Measurements from ENCODE around the gene SPSB3. TPM values are rescaled to one million over a fixed set of nuclear protein-coding genes. Genes with fewer than 3 reads are reported as not detected.

Gene SPSB3
- 19.9 and 21.1 TPM in 2 replicates for total RNA-seq (2014; rRNA removed; shearing (Covaris generic))

DNA sequence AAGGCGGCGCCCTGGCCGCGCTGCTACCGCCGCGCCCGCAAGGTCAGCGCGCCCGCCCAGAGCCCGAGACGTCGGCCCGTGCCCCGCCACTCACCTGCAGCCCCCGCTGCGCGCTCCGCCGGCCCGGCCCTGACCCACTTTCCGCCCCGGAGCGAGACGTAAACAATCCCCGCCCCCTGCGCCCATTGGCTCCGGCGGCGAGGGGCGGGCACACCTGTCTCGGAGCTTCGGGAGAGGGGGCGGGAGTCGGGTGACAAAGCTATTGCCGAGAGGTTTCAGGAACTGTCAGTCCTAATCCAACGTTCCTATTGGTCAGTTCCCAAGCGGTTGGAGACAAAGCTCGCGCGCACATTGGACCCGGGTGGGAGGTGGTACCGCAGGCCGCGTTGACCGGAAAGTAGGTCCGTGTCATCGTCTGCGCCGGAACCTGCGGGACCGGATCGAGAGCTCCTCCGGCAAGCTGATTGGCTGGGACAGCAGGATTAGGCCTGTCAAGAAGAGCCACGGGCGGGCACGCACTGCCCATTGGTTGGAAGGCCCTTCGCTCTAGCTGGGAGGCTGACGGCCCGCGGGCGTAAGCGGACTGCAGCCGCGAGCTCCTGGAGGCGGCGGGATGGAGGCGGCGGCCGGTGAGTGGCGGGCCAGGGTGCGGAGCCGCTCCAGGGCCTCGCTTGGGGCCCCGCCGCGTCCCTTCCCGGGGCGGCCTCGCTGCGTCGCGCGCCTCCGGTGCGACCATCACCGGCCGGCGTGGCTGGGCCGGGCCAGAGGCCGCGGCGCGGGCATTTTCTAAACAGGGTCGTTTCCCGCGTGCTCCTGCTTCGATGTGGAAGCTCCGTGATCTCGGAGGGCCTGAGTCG is at the start of gene SPSB3, which contains the start of gene NUBP2:
SPSB3 (minus strand) TSS at position 164 of the 857 bp plus-strand sequence. CDS start 1,088 bp downstream, outside the sequence.
NUBP2 (plus strand) TSS at position 553 of the 857 bp plus-strand sequence; CDS start at position 614, 61 bp downstream.
- Histone ChIP-seq H3K4me3 (peak within 1 kb of the TSS; percentile 98), H3K9me3 (replicated peaks) (no peaks in the 10 kb centered on the region), H3K27me3 (replicated peaks) (no peaks in the 10 kb centered on the region), H3K27ac (peak within 1 kb of the TSS; percentile 18), H3K4me1 (replicated peaks) (peaks cover 17% of the 10 kb centered on the region), H3K36me3 (peaks cover 58% of the 10 kb centered on the region)
- DNase-seq (ENCODE audit: low read depth in 1 of 2, low spot score in 2 of 2), result peak; percentile 98 to 100

DNA sequence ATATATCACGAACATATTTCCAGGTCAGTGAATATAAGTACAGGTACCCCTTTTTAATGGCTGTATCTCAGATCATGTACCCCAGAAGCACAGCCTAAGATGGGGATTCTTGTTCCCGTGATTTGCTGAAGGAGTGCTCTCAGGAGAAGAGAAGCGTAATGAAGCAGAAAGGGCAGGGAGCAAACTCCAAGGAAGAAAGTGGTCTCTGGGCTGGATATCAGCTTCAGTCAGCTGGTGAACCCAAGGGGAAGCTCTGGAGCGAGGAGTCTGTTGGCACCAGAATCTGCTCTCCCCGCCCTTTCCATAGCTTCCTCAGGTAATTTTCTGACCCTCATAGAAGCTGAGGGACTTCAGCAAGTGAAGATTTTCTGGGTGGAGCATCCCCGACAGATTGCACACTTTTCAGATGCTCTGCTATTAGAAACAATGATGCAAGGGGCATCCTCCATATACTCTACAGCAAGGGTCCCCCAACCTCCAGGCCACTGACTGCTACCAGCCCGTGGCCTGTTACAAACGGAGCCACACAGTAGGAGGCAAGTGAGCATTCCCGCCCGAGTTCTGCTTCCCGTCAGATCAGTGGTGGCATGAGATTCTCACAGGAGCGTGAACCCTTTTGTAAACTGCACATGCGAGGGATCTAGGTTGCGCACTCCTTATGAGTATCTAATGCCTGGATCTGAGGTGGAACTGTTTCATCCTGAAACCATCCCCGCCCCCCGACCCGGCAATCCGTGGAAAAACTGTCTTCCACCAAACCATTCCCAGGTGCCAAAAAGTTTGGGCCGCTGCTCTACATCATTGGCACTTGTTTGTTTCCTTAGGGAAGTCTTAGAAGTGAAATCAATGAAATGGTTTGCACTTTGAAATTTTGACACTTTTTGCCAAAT is 49.1 kb upstream of the SPSB3 start:
- H3K27ac ChIP-seq, result no peak overlapping the region
- H3K4me3 ChIP-seq, result no peak overlapping the region
- H3K27me3 ChIP-seq (replicated peaks), result no peaks in the 10 kb centered on the region
- no peaks in the 10 kb centered on the region for H3K9me3 ChIP-seq (replicated peaks)
- no peak for DNase-seq (ENCODE audit: low read depth in 1 of 2, low spot score in 2 of 2)
- peaks cover 14% of the 10 kb centered on the region; the same call in 1 of the 2 replicates for H3K4me1 ChIP-seq (replicated peaks)
- H3K36me3 ChIP-seq, result peaks cover 22% of the 10 kb centered on the region

DNA sequence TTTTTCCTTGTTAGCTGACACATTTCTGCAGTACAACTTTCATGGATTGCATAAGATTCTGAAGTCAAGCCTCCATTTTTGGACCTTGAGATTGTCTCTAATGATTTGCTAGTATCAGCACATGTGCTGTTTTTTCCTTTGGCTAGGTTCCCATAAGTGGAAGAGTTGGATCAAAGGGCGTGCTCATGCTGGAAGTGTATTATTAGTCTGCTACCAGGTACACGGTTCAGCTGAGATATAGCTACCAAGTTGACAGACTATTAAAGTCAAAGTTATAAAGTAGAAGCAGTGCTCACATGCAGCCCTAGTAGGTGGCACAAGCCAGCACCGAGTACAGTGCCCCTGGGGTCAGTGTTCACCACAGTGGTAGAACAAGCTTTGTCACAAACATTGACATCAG is 47.8 kb upstream of the SPSB3 start:
- Histone ChIP-seq H3K4me3 (no peak overlapping the region), H3K9me3 (replicated peaks) (no peaks in the 10 kb centered on the region), H3K36me3 (peaks cover 22% of the 10 kb centered on the region), H3K4me1 (replicated peaks) (peaks cover 24% of the 10 kb centered on the region), H3K27me3 (replicated peaks) (no peaks in the 10 kb centered on the region), H3K27ac (no peak overlapping the region)
- DNase-seq (ENCODE audit: low read depth in 1 of 2, low spot score in 2 of 2), result no peak

DNA sequence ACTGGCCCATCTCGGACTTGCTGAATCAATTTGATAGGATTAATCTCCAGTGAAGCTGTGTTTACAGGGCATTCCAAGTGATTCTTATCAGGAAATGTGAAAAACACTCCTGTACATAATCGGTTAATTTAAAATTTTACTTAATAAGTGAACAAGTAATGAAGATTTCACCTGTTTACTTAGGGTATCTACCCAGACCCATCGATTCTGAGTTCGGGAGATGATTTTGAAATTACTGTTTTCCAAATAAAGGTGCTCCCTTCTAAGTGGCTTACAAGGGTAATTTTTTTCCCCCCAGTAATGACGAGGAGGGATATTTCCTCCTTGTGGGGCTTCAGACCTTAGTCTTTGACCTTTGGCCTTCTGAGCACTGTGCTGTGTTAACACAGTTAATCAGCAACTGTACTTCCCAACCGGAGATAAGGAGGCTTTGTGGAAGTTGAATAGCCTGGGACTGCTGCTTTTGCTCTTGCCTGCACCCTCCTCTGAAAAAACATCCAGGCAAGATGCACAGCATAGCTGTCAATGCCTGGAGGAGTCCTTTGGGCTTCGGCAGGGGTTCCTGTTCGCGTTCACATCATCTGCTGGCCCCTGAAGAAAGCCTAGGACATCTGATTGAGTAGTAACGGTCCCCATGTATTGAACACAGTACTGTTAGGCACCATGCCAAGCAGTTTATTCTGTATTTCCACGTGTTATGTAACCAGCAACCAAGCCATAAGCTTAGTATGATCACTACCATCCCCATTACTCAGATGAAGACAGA is 46.5 kb upstream of the SPSB3 start:
- no peak for DNase-seq (ENCODE audit: low read depth in 1 of 2, low spot score in 2 of 2)
- no peaks in the 10 kb centered on the region for H3K9me3 ChIP-seq (replicated peaks)

DNA sequence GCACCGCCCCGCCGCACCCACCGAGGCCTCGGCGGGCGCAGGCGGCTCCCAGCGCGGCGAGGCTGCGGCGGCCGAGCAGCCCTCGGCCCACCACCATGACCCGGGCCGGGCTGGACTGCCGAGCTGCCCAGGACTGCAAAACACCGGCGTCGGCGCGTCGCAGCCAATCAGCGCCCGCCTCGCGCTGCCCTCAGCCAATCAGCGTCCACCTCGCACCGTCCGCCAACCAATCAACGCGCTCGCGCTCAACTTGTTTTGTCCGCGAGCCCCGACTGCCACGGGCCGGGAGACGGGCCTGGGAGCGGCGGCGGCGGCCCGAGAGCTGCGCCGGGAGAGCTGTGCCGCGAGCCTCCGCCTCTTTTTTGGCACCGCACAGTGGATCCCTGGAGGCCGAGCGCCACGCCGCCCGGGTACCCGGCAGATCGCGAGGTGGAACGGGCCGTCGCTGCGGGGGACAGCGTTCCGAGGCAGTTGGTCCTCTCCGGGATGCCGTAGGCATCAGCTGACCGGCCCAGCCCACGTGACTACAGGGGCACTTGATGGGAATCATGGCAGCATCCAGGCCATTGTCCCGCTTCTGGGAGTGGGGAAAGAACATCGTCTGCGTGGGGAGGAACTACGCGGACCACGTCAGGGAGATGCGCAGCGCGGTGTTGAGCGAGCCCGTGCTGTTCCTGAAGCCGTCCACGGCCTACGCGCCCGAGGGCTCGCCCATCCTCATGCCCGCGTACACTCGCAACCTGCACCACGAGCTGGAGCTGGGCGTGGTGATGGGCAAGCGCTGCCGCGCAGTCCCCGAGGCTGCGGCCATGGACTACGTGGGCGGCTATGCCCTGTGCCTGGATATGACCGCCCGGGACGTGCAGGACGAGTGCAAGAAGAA is 44.6 kb upstream of the SPSB3 start, which contains the start of the genes FAHD1 and HAGH:
FAHD1 (plus strand) TSS at position 516 of the 883 bp plus-strand sequence; CDS start at position 549, 33 bp downstream.
HAGH (minus strand) TSS at position 135 of the 883 bp plus-strand sequence; CDS start at position 97, 38 bp downstream.
- Histone ChIP-seq H3K36me3 (peaks cover 22% of the 10 kb centered on the region), H3K4me1 (replicated peaks) (peaks cover 24% of the 10 kb centered on the region), H3K27me3 (replicated peaks) (no peaks in the 10 kb centered on the region), H3K9me3 (replicated peaks) (no peaks in the 10 kb centered on the region), H3K27ac (peak within 1 kb of the TSS; percentile 39), H3K4me3 (peak within 1 kb of the TSS; percentile 86)
- peak; percentile 91 to 98 for DNase-seq (ENCODE audit: low read depth in 1 of 2, low spot score in 2 of 2)

More for the DNA sequence above, 46.5 kb upstream of the SPSB3 start:
- Histone ChIP-seq H3K36me3 (peaks cover 22% of the 10 kb centered on the region), H3K4me1 (replicated peaks) (peaks cover 24% of the 10 kb centered on the region), H3K4me3 (no peak overlapping the region), H3K27ac (no peak overlapping the region), H3K27me3 (replicated peaks) (no peaks in the 10 kb centered on the region)

DNA sequence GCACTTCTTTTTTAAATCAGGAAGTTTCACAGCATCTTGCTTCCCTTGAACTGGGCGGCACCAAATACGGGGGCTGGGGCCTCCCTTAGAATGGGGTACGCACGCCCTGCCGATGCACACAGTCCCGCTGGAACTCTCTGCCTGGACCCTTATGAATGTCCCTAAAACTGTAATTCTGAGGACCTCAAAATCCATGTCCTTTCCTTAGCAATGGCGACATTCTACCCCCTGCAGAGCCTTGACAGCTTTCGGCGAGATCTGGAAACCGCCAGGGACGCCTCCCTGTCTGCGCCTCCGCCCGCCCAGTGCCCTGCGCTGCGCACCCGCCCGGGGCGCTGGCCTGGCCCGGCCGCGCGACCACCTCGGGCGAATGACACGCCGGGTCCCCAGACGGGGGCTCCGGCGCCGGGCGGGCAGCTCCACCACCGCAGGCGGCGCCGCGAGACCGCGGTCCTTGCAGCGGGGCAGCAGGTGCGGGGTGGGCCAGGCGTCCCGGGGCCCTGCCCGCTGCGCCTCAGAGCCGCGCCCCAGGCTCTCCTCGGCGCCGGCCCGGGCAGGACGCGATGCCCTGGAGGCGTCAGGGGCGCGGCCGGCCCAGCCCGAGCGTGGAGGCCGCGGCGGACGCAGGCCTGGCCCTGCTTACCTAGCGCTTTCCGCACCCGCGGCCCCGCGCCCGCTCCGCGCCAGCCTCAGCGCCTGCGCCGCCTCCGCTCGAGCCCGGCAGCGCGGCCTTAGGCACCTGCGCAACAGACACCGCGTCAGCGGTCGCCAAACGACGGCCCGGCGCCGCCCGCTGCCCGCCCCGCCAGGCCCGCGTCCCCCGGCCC is 43.7 kb upstream of the SPSB3 start:
- Histone ChIP-seq H3K4me3 (peak overlapping the region; percentile 86), H3K27me3 (replicated peaks) (no peaks in the 10 kb centered on the region), H3K36me3 (peaks cover 22% of the 10 kb centered on the region), H3K4me1 (replicated peaks) (peaks cover 24% of the 10 kb centered on the region), H3K9me3 (replicated peaks) (no peaks in the 10 kb centered on the region), H3K27ac (no peak overlapping the region)
- no peak for DNase-seq (ENCODE audit: low read depth in 1 of 2, low spot score in 2 of 2)

DNA sequence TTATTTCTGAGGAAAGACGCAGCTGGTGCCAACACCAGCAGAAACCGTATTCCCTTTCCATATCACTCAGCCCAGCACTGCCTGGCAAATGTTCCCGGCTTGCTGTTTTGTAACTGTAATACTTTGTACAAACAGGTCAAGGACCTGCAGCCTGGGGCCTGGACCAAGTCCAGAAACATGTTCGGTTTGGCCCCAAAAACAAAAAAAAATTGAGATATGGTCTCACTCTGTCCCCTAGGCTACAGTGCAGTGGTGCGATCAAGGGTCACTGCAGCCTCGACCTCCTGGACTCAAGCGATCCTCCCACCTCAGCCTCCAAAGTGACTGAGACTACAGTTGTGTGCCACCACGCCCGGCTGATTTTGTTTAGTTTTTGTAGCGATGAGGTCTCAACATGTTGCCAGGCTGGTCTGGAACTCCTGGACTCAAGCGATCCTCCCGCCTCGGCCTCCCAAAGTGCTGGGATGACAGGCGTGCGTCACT is 43.1 kb upstream of the SPSB3 start:
- Histone ChIP-seq H3K9me3 (replicated peaks) (no peaks in the 10 kb centered on the region), H3K27me3 (replicated peaks) (no peaks in the 10 kb centered on the region), H3K27ac (no peak overlapping the region), H3K4me1 (replicated peaks) (peaks cover 24% of the 10 kb centered on the region), H3K36me3 (peaks cover 17% of the 10 kb centered on the region), H3K4me3 (peak overlapping the region; percentile 86)
- no peak for DNase-seq (ENCODE audit: low read depth in 1 of 2, low spot score in 2 of 2)

DNA sequence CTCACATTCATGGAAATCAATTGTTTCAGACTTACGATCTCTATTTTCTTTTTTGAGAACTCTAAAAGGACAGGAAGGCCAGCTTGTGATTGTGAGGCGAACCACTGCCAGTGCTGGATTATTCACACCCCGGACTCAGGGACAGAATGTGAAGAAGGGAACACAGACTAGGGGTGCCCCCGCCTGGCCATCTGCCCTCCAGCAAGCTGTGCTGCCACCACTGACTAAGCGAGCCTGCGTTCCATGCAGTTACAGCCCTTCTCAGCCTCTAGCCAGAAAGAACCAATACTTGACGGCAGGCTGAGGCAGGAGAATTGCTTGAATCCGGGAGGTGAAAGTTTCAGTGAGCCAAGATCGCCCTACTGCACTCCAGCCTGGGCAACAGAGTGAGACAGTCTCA is 41.5 kb upstream of the SPSB3 start:
- peak; percentile 20 to 70 for DNase-seq (ENCODE audit: low read depth in 1 of 2, low spot score in 2 of 2)
- H3K36me3 ChIP-seq, result peaks cover 3% of the 10 kb centered on the region

DNA sequence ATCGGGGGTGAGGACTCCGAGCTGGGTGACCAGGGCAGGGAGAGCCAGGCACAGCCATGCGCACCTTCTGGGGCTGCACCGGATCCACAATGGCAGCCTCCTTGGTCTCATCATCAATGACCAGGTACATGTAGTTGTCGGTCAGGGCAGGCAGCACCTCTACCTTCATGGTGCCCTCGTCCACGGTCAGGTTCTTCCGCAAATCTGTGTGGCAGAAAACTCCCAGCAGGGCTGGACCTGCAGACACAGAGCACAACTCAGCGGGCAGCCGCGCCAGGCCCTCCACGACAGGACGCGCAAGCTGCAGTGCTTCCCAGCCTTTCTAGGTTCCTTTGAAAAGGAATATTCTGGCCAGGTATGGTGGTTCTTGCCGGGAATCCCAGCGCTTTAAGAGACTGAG is 40.4 kb upstream of the SPSB3 start:
- H3K27me3 ChIP-seq (replicated peaks), result no peaks in the 10 kb centered on the region
- no peaks in the 10 kb centered on the region for H3K9me3 ChIP-seq (replicated peaks)
- DNase-seq (ENCODE audit: low read depth in 1 of 2, low spot score in 2 of 2), result no peak
- H3K4me3 ChIP-seq, result no peak overlapping the region
- H3K27ac ChIP-seq, result no peak overlapping the region
- no peaks in the 10 kb centered on the region; the same call in 1 of the 2 replicates for H3K36me3 ChIP-seq
- peaks cover 17% of the 10 kb centered on the region for H3K4me1 ChIP-seq (replicated peaks)

More for the DNA sequence above, 41.5 kb upstream of the SPSB3 start:
- Histone ChIP-seq H3K27me3 (replicated peaks) (no peaks in the 10 kb centered on the region), H3K4me3 (no peak overlapping the region), H3K4me1 (replicated peaks) (peaks cover 24% of the 10 kb centered on the region), H3K9me3 (replicated peaks) (no peaks in the 10 kb centered on the region), H3K27ac (no peak overlapping the region)

DNA sequence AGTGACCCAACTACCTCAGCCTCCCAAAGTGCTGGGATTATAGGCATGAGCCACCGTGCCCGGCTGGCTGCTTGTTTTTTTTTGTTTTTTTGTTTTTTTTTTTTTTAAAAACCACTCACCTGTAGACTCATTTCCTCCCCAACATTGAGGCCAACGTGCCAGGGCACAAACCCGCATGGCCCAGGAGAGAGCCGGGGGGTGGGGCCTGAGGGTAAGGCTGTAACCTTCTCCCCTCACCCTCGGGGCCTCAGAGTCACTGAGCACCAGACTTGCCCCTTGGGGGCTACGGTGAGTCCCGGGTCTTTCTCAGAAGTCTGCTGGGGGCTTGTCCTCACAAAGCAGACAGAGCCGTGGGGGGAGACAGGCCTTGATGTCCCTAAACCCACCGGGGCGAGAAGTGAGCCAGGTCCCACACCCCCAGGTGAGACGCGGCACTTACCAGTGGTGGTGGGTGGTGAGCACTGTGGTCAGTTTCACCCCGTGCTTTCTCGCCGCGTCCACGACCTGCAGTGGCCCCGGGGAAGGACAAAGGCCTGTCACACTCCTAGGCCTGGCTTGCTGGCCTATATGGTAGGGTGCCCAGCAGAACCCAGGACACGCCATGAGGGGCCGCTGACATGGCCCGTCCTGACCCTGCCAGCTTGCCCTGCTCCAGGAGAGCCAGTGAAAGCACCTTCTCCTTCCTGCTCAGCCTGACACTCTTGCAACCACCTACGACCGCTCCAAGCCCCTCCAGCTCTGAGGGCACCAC is 39.7 kb upstream of the SPSB3 start:
- Histone ChIP-seq H3K4me3 (no peak overlapping the region), H3K27me3 (replicated peaks) (no peaks in the 10 kb centered on the region), H3K4me1 (replicated peaks) (peaks cover 10% of the 10 kb centered on the region), H3K9me3 (replicated peaks) (no peaks in the 10 kb centered on the region), H3K27ac (no peak overlapping the region), H3K36me3 (no peaks in the 10 kb centered on the region; the same call in 1 of the 2 replicates)
- no peak for DNase-seq (ENCODE audit: low read depth in 1 of 2, low spot score in 2 of 2)

DNA sequence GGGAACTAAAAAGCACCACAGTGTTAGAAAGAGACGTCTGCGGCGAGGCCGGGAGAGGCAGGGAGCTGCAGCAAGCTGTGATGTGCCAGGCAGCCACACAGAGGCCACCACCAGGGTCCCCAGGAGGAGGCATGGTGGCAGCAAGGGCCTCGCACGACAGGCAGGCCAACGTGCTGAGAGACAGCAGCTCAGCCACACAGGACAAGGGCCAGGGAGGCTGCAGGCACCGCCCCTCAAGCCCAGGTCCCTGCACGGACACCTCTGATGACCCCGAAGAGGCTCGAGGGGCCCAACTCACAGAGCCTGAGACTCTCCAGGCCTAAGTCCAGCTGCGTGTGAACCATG is 38.5 kb upstream of the SPSB3 start:
- Histone ChIP-seq H3K9me3 (replicated peaks) (no peaks in the 10 kb centered on the region), H3K36me3 (peaks cover 5% of the 10 kb centered on the region), H3K4me3 (no peak overlapping the region), H3K4me1 (replicated peaks) (peaks cover 5% of the 10 kb centered on the region), H3K27ac (no peak overlapping the region), H3K27me3 (replicated peaks) (no peaks in the 10 kb centered on the region)
- no peak for DNase-seq (ENCODE audit: low read depth in 1 of 2, low spot score in 2 of 2)

All from SJSA1 (cell line).